Subcutaneous abdominal adipose tissue (tissue), 5 donors: ENCODE data around the gene BNC2.
"Not testable (repeated sequence)": the region's sequence is repeated elsewhere in the genome, so short reads cannot be mapped to it uniquely, and the experiment has no call there.

Experiments
- H3K27ac ChIP-seq: one replicate; pipeline ENCODE4 v1.7.0; 2013; ENCODE audit warnings: low read depth, mild to moderate bottlenecking, inconsistent platforms, low read length, moderate library complexity
- H3K27me3 ChIP-seq, 5 donors: one replicate each; pipeline ENCODE4 v1.7.0; 2013; ENCODE audit warnings: low read length in 5 of 5, inconsistent platforms in 1 of 5; ENCODE audit not compliant: control insufficient read depth in 5 of 5, insufficient read depth in 4 of 5
- H3K36me3 ChIP-seq, 5 donors: one replicate each; pipeline ENCODE4 v1.7.0; 2013; ENCODE audit warnings: low read length in 5 of 5; ENCODE audit not compliant: control insufficient read depth in 5 of 5, insufficient read depth in 5 of 5
- H3K4me1 ChIP-seq, 5 donors: one replicate each; pipeline ENCODE4 v1.7.0; 2013; ENCODE audit warnings: low read length in 5 of 5, mild to moderate bottlenecking in 3 of 5, moderate library complexity in 1 of 5; ENCODE audit not compliant: control insufficient read depth in 5 of 5, insufficient read depth in 5 of 5
- H3K4me3 ChIP-seq, 5 donors: one replicate each; pipeline ENCODE4 v1.7.0; 2013; ENCODE audit warnings: low read length in 5 of 5, low read depth in 1 of 5
- H3K9ac ChIP-seq, 5 donors: one replicate each; pipeline ENCODE4 v1.7.0; 2013; ENCODE audit warnings: low read length in 5 of 5, mild to moderate bottlenecking in 4 of 5, moderate library complexity in 3 of 5
- H3K9me3 ChIP-seq, 5 donors: one replicate each; pipeline ENCODE4 v1.7.0; 2013; ENCODE audit warnings: low read length in 5 of 5; ENCODE audit not compliant: control insufficient read depth in 5 of 5
- donor health status: healthy.
- donor health status: healthy.
- donor health status: healthy.
- donor health status: healthy.
- donor health status: healthy.

BNC2 gene

DNA sequence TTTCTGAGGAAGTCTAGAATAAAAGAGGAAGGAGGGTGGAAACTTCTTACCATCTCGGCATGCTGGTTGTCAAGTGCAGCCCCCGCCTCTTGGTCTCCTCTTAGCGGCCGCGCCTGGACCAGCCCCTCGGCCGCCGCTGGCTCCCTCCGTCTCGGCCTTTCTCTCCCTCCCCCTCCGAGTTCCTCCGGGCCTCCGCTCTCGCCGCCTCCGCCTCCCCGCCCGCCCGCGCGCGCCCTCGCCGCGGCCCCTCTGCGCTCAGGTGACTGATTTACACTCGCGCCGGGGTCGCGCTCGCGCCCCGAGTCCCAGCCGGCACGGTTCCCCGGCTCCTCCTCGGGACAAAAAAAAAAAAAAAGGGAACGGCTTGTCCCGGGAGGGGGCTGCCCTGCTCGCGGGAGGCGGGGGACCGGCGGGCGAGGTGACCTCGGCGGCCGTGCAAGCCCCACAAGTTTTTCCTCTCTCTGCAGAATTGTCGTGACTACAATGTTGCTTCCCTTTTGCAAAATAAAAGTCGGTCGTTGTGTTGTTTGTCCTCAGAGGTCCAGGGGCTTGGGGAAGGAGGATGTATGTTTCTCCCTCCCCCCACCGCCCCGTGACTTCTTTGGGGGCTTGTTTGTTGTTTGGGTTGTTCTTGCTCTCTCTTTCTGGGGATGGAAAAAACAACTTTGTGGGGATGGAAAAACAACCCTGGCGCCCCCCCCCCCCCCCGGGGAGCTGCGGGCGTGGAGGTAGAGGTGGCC is at the start of gene BNC2:
BNC2 (minus strand) TSS at position 75 of the 740 bp plus-strand sequence; CDS start at position 53, 22 bp downstream.
- Histone ChIP-seq H3K9ac (peak within 1 kb of the TSS in 4 of 5 donors; percentile 55 to 77 (median 66)), H3K9me3 (no peaks in the 10 kb centered on the region), H3K36me3 (no peaks in the 10 kb centered on the region), H3K4me3 (peak within 1 kb of the TSS; percentile 67 to 88 (median 77)), H3K27ac (peak within 1 kb of the TSS; percentile 71), H3K4me1 (peaks cover 1 to 48% (median 33%) of the 10 kb centered on the region in 5 donors), H3K27me3 (no peaks in the 10 kb centered on the region)

DNA sequence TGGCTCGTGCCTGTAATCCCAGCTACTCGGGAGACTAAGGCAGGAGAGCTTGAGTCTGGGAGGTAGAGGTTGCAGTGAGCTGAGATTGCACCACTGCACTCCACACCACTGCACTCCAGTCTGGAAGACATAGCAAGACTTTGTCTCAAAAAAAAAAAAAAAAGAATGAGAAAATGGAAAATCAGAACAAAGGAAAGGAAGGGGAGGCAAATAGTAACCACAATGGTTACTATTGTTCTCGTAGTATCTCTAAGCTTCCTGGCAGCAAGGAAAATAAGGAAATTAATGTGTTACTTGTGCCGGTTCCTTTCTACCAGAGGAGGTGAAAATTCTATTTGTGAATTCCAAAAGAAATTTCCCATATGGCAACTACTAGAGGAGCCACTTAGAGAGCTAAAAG is 48.5 kb upstream of the BNC2 start:
- H3K36me3 ChIP-seq, result no peaks in the 10 kb centered on the region
- no peak overlapping the region for H3K4me3 ChIP-seq
- H3K27me3 ChIP-seq, result no peaks in the 10 kb centered on the region
- peaks cover 0 to 10% (median 9%) of the 10 kb centered on the region in 5 donors for H3K4me1 ChIP-seq
- no peak overlapping the region for H3K27ac ChIP-seq
- no peaks in the 10 kb centered on the region for H3K9me3 ChIP-seq
- H3K9ac ChIP-seq, result no peak overlapping the region

GRCh38 chr9:16915126-16915831 is 44.8 kb upstream of the BNC2 start:
- Histone ChIP-seq H3K36me3 (no peaks in the 10 kb centered on the region), H3K4me1 (peaks cover 0 to 10% (median 9%) of the 10 kb centered on the region in 5 donors), H3K4me3 (peak overlapping the region in 1 of 5 donors; percentile 1), H3K9ac (no peak overlapping the region), H3K9me3 (no peaks in the 10 kb centered on the region), H3K27me3 (no peaks in the 10 kb centered on the region), H3K27ac (peak overlapping the region; percentile 32)

- H3K36me3 ChIP-seq, result no peaks in the 10 kb centered on the region
- H3K4me1 ChIP-seq, result peaks cover 0 to 10% (median 9%) of the 10 kb centered on the region in 5 donors
- H3K4me3 ChIP-seq, result no peak overlapping the region
- H3K27me3 ChIP-seq, result no peaks in the 10 kb centered on the region
- H3K9ac ChIP-seq, result no peak overlapping the region
- no peaks in the 10 kb centered on the region for H3K9me3 ChIP-seq
- H3K27ac ChIP-seq, result no peak overlapping the region
Observed at GRCh38 chr9:16912197-16912596, 41.7 kb upstream of the BNC2 start.

DNA sequence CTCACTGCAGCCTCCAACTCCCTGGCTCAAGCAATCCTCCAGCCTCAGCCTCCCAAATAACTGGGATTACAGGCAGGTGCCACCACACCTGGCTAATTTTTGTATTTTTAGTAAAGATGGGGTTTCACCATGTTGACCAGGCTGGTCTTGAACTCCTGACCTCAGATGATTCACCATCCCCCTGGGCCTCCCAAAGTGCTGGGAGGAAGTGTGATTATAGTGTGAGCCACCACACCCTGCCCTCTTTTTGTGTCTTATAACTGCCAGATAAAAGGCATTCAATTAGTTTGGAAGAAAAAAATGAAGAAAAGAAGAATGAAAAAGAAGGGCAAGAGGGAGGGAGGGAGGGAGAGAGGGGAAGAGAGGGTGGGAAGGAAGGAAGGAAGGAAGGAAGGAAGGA is 37.7 kb upstream of the BNC2 start:
- H3K4me1 ChIP-seq, H3K4me3 ChIP-seq, H3K36me3 ChIP-seq, H3K9me3 ChIP-seq, H3K27me3 ChIP-seq, H3K27ac ChIP-seq, H3K9ac ChIP-seq: not testable (repeated sequence)

DNA sequence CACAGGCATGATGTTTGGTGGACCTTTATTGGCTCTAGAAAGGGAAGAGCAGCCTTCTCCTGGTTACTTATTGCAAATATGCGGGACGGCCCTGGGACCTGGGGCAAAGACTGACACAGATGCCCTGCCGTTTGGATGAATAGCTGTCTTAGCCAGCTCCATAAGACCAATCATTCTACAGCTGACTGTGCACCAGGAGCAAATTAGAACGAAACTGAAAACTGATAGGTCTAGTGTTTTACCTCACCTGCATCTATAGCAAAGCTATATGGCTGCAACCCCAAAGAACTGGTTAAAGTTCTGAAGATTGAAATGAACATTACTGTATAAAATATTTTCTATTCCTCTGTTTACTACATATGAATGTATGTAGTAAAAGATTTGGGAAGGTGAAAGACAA is 34.2 kb upstream of the BNC2 start:
- Histone ChIP-seq H3K27me3 (no peaks in the 10 kb centered on the region), H3K27ac (no peak overlapping the region), H3K4me1 (no peaks in the 10 kb centered on the region), H3K4me3 (no peak overlapping the region), H3K36me3 (no peaks in the 10 kb centered on the region), H3K9ac (no peak overlapping the region), H3K9me3 (no peaks in the 10 kb centered on the region)

DNA sequence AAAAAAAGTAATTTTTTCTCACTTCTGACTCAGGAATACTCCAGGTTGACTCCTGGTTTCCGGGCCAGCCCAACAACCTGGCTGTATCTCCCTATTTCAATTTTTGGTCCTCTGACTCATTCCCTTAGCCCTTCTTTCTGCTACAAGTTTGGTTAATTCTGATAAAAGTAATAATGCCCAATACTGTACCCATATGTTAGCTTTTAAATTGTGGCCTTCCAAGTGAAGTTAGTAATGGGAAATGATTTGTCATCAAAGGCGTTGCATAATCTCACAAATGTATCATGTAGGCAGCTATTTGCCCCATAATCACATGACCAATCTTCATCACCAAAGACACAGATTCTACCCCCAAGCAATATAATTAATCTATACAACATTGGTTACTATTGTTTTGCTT is 31.1 kb upstream of the BNC2 start:
- Histone ChIP-seq H3K36me3 (no peaks in the 10 kb centered on the region), H3K27me3 (no peaks in the 10 kb centered on the region), H3K27ac (no peak overlapping the region), H3K9me3 (no peaks in the 10 kb centered on the region), H3K9ac (no peak overlapping the region), H3K4me1 (no peaks in the 10 kb centered on the region), H3K4me3 (no peak overlapping the region)

GRCh38 chr9:16899606-16900005 is 29.1 kb upstream of the BNC2 start:
- H3K9ac ChIP-seq, result no peak overlapping the region
- H3K4me3 ChIP-seq, result no peak overlapping the region
- no peaks in the 10 kb centered on the region for H3K9me3 ChIP-seq
- H3K27ac ChIP-seq, result no peak overlapping the region
- H3K27me3 ChIP-seq, result no peaks in the 10 kb centered on the region
- H3K36me3 ChIP-seq, result no peaks in the 10 kb centered on the region
- H3K4me1 ChIP-seq, result no peaks in the 10 kb centered on the region

DNA sequence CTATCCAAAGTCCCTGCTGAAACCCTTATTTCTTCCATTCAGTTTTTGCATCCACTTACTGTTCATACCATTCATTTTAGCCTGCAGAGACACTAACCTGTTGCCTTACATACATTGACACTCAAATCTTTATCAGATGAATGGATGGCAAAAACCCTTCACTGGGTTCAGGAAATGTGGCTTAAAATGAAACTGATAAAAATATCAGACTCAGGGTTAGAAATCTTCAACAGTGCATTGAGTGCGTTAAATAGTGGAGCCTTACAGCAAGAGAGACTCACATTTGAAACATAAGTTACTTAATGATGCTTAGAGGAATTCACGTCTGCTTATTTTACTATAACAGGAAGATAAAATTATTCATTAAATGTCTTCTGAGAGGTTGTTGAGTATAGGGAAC is 28.0 kb upstream of the BNC2 start:
- Histone ChIP-seq H3K27me3 (no peaks in the 10 kb centered on the region), H3K9ac (no peak overlapping the region), H3K9me3 (no peaks in the 10 kb centered on the region), H3K36me3 (no peaks in the 10 kb centered on the region), H3K4me1 (no peaks in the 10 kb centered on the region), H3K4me3 (no peak overlapping the region), H3K27ac (no peak overlapping the region)

GRCh38 chr9:16888594-16888993 is 18.1 kb upstream of the BNC2 start:
- Histone ChIP-seq H3K27ac (no peak overlapping the region), H3K36me3 (no peaks in the 10 kb centered on the region), H3K4me1 (peaks cover 0 to 6% (median 0%) of the 10 kb centered on the region in 5 donors), H3K4me3 (no peak overlapping the region), H3K9me3 (no peaks in the 10 kb centered on the region), H3K27me3 (no peaks in the 10 kb centered on the region), H3K9ac (no peak overlapping the region)
